Measurements from ENCODE around the gene ANKS1B. TPM values are rescaled to one million over a fixed set of nuclear protein-coding genes. Genes with fewer than 3 reads are reported as not detected.
"Not testable (repeated sequence)": the region's sequence is repeated elsewhere in the genome, so short reads cannot be mapped to it uniquely, and the experiment has no call there.

Gene ANKS1B
- total RNA-seq, 4 donors from 2014 or later: 0.88 to 10.7 (median 4.4) TPM

- Histone ChIP-seq H3K27ac (no peak overlapping the region), H3K4me1 (no peaks in the 10 kb centered on the region), H3K27me3 (no peaks in the 10 kb centered on the region), H3K9me3 (no peaks in the 10 kb centered on the region), H3K36me3 (no peaks in the 10 kb centered on the region), H3K4me3 (no peak overlapping the region)
- TF ChIP-seq CTCF (IDR thresholded peaks at IDR 0.05) (no peak), POLR2A (IDR thresholded peaks at IDR 0.05) (no peak)
- DNase-seq: no peak
These were observed 1132.6 kb downstream of the ANKS1B start for GRCh38 chr12:98852181-98852580.

GRCh38 chr12:98847242-98847641 lies 1137.5 kb downstream of the ANKS1B start:
- Histone ChIP-seq H3K36me3 (no peaks in the 10 kb centered on the region), H3K9me3 (no peaks in the 10 kb centered on the region), H3K27ac (no peak overlapping the region), H3K4me1 (no peaks in the 10 kb centered on the region), H3K27me3 (no peaks in the 10 kb centered on the region), H3K4me3 (no peak overlapping the region)
- DNase-seq: no peak
- no peak for TF ChIP-seq CTCF (IDR thresholded peaks at IDR 0.05)
- TF ChIP-seq POLR2A (IDR thresholded peaks at IDR 0.05): no peak

GRCh38 chr12:98845957-98846356 lies 1138.8 kb downstream of the ANKS1B start:
- Histone ChIP-seq H3K36me3 (no peaks in the 10 kb centered on the region), H3K27me3 (no peaks in the 10 kb centered on the region), H3K4me1 (no peaks in the 10 kb centered on the region), H3K9me3 (no peaks in the 10 kb centered on the region), H3K27ac (no peak overlapping the region), H3K4me3 (no peak overlapping the region)
- DNase-seq: no peak
- TF ChIP-seq POLR2A (IDR thresholded peaks at IDR 0.05) (no peak), CTCF (IDR thresholded peaks at IDR 0.05) (no peak)

- no peaks in the 10 kb centered on the region for H3K9me3 ChIP-seq
- H3K4me3 ChIP-seq: no peak overlapping the region
- TF ChIP-seq CTCF (IDR thresholded peaks at IDR 0.05) (no peak), POLR2A (IDR thresholded peaks at IDR 0.05) (no peak)
- no peak overlapping the region for H3K27ac ChIP-seq
- H3K36me3 ChIP-seq: no peaks in the 10 kb centered on the region
- no peaks in the 10 kb centered on the region for H3K27me3 ChIP-seq
- no peak for DNase-seq
- no peaks in the 10 kb centered on the region for H3K4me1 ChIP-seq
These were observed 1144.4 kb downstream of the ANKS1B start for GRCh38 chr12:98840325-98840724.

- H3K36me3 ChIP-seq: no peaks in the 10 kb centered on the region
- no peak for DNase-seq
- H3K4me1 ChIP-seq: no peaks in the 10 kb centered on the region
- TF ChIP-seq CTCF (IDR thresholded peaks at IDR 0.05) (no peak), POLR2A (IDR thresholded peaks at IDR 0.05) (no peak)
- no peak overlapping the region for H3K4me3 ChIP-seq
- H3K27ac ChIP-seq: no peak overlapping the region
- no peaks in the 10 kb centered on the region for H3K27me3 ChIP-seq
- H3K9me3 ChIP-seq: no peaks in the 10 kb centered on the region
These were observed 1146.5 kb downstream of the ANKS1B start for GRCh38 chr12:98838231-98838647.

- not testable (repeated sequence) for DNase-seq, H3K4me3 ChIP-seq, H3K4me1 ChIP-seq, H3K27me3 ChIP-seq, H3K9me3 ChIP-seq, H3K36me3 ChIP-seq, H3K27ac ChIP-seq
These were observed 1147.5 kb downstream of the ANKS1B start for GRCh38 chr12:98837134-98837752.

Data from Peyer's patch (tissue), 4 donors.